ENCODE data around the gene SAMD4A. TPM values are rescaled to one million over a fixed set of nuclear protein-coding genes. Genes with fewer than 3 reads are reported as not detected.

The SAMD4A gene
- total and polyA plus RNA-seq, 2 of the 4 experiments (the other 2 are of a cell fraction): 22.9 to 38.2 TPM

GRCh38 chr14:54809767-54810166 is 242.8 kb downstream of the SAMD4A start:
- peaks cover 3% of the 10 kb centered on the region; the same call in 1 of the 2 replicates for H3K4me1 ChIP-seq (ENCODE audit: control insufficient read depth, insufficient read depth, low read length)
- H2AK5ac ChIP-seq (ENCODE audit: low read depth, low read length): no peak overlapping the region
- H3K4ac ChIP-seq (ENCODE audit: low read depth, low read length): no peak overlapping the region
- BruUV-seq (replicated peaks): no TSS peak
- in situ Hi-C loops (cut with MboI; ENCODE audit: low sequenced_read_pairs): loop anchor here (10.0 kb wide), 1 partner anchor 255 kb away; no protein-coding TSS in a partner anchor
- H3K9me3 ChIP-seq (ENCODE audit: control insufficient read depth, insufficient read depth, low read length): no peaks in the 10 kb centered on the region
- ATAC-seq (ENCODE audit: low read depth): no peak
- no peak overlapping the region for H3K23ac ChIP-seq (ENCODE audit: low read depth, low read length)
- no peaks in the 10 kb centered on the region for H4K20me1 ChIP-seq (ENCODE audit: insufficient read depth, low read length)
- H2BK15ac ChIP-seq (ENCODE audit: low read depth, low read length): no peak overlapping the region
- H2AFZ ChIP-seq (replicated peaks; ENCODE audit: low read length, poor library complexity): no peak overlapping the region
- no peak overlapping the region for H4K91ac ChIP-seq (ENCODE audit: insufficient read depth, low read depth, low read length)
- dilution Hi-C loops (cut with HindIII; ENCODE audit: low sequenced_read_pairs, unreplicated experiment): no loop called here
- peaks cover 19% of the 10 kb centered on the region for H3K27me3 ChIP-seq (ENCODE audit: control insufficient read depth, insufficient read depth, low read length)
- no peak overlapping the region for H3K27ac ChIP-seq (ENCODE audit: insufficient read depth, low read length)
- no peak for DNase-seq
- no peak overlapping the region for H2AK9ac ChIP-seq (replicated peaks; ENCODE audit: low read depth, low read length, poor library complexity)
- 0 out of 2 replicates have a peak, but pooled peaks cover 3% of the 10 kb centered on the region for H3K9me1 ChIP-seq (ENCODE audit: insufficient read depth, low read length)
- POLR2A ChIA-PET (ENCODE audit: unreplicated experiment): no interaction called here
- no peak overlapping the region for H3K9ac ChIP-seq (ENCODE audit: low read depth, low read length)
- H3K14ac ChIP-seq (replicated peaks; ENCODE audit: low read depth, low read length): no peak overlapping the region
- intact Hi-C loops (cut with micrococcal nuclease): loop anchor here (5.0 kb wide), 2 partner anchors 302 to 442 kb away; partner anchors contain the start of gene CGRRF1
- TF ChIP-seq MAZ (IDR thresholded peaks at IDR 0.05; ENCODE audit: borderline replicate concordance, low read depth, low read length): no peak
- TF ChIP-seq RFX5 (IDR thresholded peaks at IDR 0.05; ENCODE audit: low read depth, low read length): no peak
- TF ChIP-seq MAFK (IDR thresholded peaks at IDR 0.05; ENCODE audit: low read depth, low read length): no peak
- TF ChIP-seq BHLHE40 (IDR thresholded peaks at IDR 0.05; ENCODE audit: low read depth, low read length): no peak
- TF ChIP-seq RAD21 (IDR thresholded peaks at IDR 0.05; ENCODE audit: low read length): no peak
- TF ChIP-seq CHD1 (IDR thresholded peaks at IDR 0.05; ENCODE audit: low read depth, low read length): no peak
- TF ChIP-seq POLR2A (IDR thresholded peaks at IDR 0.05; ENCODE audit: low read depth, low read length): no peak
- no peak for TF ChIP-seq USF2 (IDR thresholded peaks at IDR 0.05; ENCODE audit: low read depth, low read length)
- no peak for TF ChIP-seq CEBPB (IDR thresholded peaks at IDR 0.05; ENCODE audit: low read depth, low read length)
- TF ChIP-seq FOS (IDR thresholded peaks at IDR 0.05; ENCODE audit: low read depth, low read length): no peak
- no peak for TF ChIP-seq ELK1 (IDR thresholded peaks at IDR 0.05; ENCODE audit: borderline replicate concordance, low read depth, low read length)
- no peak for TF ChIP-seq RCOR1 (IDR thresholded peaks at IDR 0.05; ENCODE audit: insufficient replicate concordance, low read length)
- TF ChIP-seq NFE2L2 (IDR thresholded peaks at IDR 0.05; ENCODE audit: low read depth, low read length): no peak
- TF ChIP-seq SMC3 (IDR thresholded peaks at IDR 0.05; ENCODE audit: low read depth, low read length): no peak
- TF ChIP-seq CTCF (conservative IDR thresholded peaks at IDR 0.05; ENCODE audit: low read depth, low read length): no peak
- no peak for TF ChIP-seq MXI1 (IDR thresholded peaks at IDR 0.05; ENCODE audit: borderline replicate concordance, low read depth, low read length)
- no peak overlapping the region for H2BK120ac ChIP-seq (ENCODE audit: low read depth, low read length)
- no peak overlapping the region for H2BK20ac ChIP-seq (ENCODE audit: low read depth, low read length)
- H4K8ac ChIP-seq (ENCODE audit: low read depth in 2 of 2, low read length in 2 of 2): no peak overlapping the region
- no peaks in the 10 kb centered on the region for H3K36me3 ChIP-seq (ENCODE audit: control insufficient read depth, insufficient read depth, low read length)
- H3K4me3 ChIP-seq (ENCODE audit: insufficient read depth, low read depth, low read length): no peak overlapping the region
- no peak overlapping the region for H2BK5ac ChIP-seq (ENCODE audit: low read depth, low read length, poor library complexity, severe bottlenecking)
- CTCF ChIA-PET: no interaction called here
- WGBS, 2 experiments (ENCODE audit: extremely low coverage in 2 of 2, insufficient read length in 1 of 2): no CpG with 5 or more reads among the region's 8 CpGs
- H3K18ac ChIP-seq (ENCODE audit: low read depth, low read length): no peak overlapping the region
- H4K5ac ChIP-seq (ENCODE audit: low read depth, low read length): no peak overlapping the region
- H3K79me1 ChIP-seq (ENCODE audit: low read depth in 1 of 2, low read length in 2 of 2): no peaks in the 10 kb centered on the region; a peak in 1 of 4 replicates
- H3K56ac ChIP-seq (ENCODE audit: extremely low read depth, insufficient read depth, low read length): no peak overlapping the region
- H3K4me2 ChIP-seq (ENCODE audit: low read depth, low read length): no peak overlapping the region
